MM.1S (cell line): ENCODE data around the gene NPIPB9.
"Not testable (repeated sequence)": the region's sequence is repeated elsewhere in the genome, so short reads cannot be mapped to it uniquely, and the experiment has no call there.

ENCODE experiments used
- EZH2 ChIP-seq: fragments of 300-600 bp; sonication (generic); optimal IDR thresholded peaks from 2 replicates; pipeline ENCODE3; 2017; ENCODE audit warnings: low read depth, mild to moderate bottlenecking, antibody characterized with exemption, low read length, mixed read lengths
- TF ChIP-seq, protein P1 (sequence below): fragments of 300-600 bp; sonication (generic); IDR thresholded peaks from 2 replicates; pipeline ENCODE4 v1.5.1; 2016; ENCODE audit warnings: antibody characterized with exemption, low read length, mixed read lengths

DNA sequence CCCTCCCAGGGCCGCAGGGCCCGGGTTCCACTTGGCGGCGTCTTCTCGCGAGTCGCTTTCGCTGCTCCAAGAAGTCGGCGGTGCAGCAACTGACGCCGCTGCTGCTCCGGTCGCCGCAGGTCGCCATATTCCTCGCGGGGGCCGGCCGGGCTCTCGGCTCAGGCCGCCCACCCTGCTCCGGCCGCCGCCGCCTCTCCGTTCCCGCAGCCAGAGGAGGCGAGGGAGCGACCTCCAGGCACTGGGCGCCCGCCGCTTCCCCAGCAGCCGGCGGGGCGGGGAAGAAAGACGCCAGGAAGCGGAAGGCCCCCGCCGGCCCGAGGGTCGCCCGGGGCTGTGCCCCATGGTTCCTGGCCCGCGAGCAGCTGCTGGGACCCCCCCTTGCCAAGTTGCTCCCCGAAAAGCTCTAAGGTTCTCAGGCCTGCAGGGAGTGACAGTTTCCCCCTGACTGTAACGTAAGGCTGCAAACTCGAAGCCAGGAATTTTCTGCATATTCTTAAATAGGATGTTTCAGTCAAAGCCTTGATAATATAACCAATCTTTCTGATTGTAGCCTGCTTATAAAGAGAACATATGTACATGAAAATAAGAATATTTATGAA is 1.0 kb upstream of the NPIPB9 start:
- TF ChIP-seq, protein P1, sequence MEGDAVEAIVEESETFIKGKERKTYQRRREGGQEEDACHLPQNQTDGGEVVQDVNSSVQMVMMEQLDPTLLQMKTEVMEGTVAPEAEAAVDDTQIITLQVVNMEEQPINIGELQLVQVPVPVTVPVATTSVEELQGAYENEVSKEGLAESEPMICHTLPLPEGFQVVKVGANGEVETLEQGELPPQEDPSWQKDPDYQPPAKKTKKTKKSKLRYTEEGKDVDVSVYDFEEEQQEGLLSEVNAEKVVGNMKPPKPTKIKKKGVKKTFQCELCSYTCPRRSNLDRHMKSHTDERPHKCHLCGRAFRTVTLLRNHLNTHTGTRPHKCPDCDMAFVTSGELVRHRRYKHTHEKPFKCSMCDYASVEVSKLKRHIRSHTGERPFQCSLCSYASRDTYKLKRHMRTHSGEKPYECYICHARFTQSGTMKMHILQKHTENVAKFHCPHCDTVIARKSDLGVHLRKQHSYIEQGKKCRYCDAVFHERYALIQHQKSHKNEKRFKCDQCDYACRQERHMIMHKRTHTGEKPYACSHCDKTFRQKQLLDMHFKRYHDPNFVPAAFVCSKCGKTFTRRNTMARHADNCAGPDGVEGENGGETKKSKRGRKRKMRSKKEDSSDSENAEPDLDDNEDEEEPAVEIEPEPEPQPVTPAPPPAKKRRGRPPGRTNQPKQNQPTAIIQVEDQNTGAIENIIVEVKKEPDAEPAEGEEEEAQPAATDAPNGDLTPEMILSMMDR, result not testable (repeated sequence)
- TF ChIP-seq EZH2, result not testable (repeated sequence)
